T-helper 1 cell treated with Interleukin-12 subunit alpha and Interleukin-12 subunit beta and Interleukin-4 antibody, amounts not matched to agents 30 ng/mL and 1 ng/mL, for 36 hours (primary cell): ENCODE results near the gene MICAL2. TPM values are rescaled to one million over a fixed set of nuclear protein-coding genes. Genes with fewer than 3 reads are reported as not detected.

Experiments
- intact Hi-C: fragments of 100-400 bp; cut with micrococcal nuclease; formaldehyde crosslinking; loops from one replicate; pipeline ENCODE4 v1.15.1; 2024
- total RNA-seq: library from RNA; stranded (reverse); gene quantifications from 2 replicates; pipeline ENCODE4 v1.2.3, GENCODE V29; 2022

The MICAL2 gene
- total RNA-seq, 1 donor from 2014 or later = 149 TPM

- intact Hi-C loops = loop anchor here (5.0 kb wide), 1 partner anchor 378 kb away; the partner anchor contains the start of gene USP47
Measured at GRCh38 chr11:12220305-12220704, 109.9 kb downstream of the MICAL2 start.

- intact Hi-C loops = loop anchor here (5.0 kb wide), 1 partner anchor 379 kb away; the partner anchor contains the start of gene USP47
Measured at GRCh38 chr11:12221051-12221535, 110.7 kb downstream of the MICAL2 start.

DNA sequence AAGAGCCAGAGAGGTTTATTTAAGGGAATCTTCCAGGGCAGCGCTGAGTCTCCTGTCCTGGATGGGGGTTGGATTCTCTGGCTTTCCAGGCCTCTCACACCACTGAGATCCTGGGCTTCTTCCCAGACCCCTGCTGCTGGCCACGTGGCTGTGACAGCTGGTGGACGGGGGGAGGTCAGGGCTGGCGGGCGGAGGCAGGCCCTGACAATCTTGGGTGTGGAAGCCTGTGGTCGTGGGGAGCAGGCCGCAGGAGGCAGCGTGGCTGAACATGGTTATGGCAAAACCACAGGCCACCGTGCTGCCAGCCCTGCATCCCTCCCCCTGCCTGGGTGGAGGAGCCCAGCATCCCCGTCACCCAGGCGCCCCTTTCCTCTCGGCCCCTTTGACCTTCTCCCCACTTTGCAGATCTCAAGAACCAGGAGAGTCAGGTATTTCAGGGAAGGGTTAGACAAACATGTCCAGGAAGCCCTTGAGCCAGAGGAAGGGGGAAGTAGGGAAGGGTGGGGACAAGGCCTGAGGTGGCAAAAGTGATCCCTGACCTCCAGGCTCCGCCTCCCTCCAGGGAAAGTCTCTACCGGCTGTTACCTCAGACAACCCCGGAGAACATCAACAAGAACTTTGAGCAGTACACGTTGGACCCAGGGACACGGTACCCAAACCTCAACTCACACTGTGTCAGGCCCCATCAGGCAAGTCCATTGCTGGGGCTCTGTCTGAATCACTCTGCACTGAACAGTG is 111.8 kb downstream of the MICAL2 start:
- intact Hi-C loops = loop anchor here (5.0 kb wide), 1 partner anchor 380 kb away; the partner anchor contains the start of gene USP47

GRCh38 chr11:12223771-12224536 is 113.6 kb downstream of the MICAL2 start:
- intact Hi-C loops = loop anchor here (1.0 to 5.0 kb wide), 6 partner anchors 12 to 382 kb away; partner anchors contain the start of genes MICAL2 and USP47

DNA sequence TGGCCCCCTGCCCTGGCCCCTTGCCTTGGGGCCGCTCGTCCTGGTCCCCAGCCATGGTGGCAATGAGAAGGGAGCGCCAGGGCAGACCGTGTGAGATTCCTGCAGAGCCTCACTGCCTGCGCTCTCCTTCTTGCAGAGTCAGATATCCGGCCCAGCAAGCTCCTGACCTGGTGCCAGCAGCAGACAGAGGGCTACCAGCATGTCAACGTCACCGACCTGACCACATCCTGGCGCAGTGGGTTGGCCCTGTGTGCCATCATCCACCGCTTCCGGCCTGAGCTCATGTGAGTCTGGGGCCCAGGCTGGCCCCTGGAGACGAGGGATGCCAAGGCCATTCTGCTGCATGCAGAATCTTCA is 114.1 kb downstream of the MICAL2 start:
- intact Hi-C loops = loop anchor here (1.0 to 5.0 kb wide), 6 partner anchors 12 to 382 kb away; partner anchors contain the start of genes MICAL2 and USP47

DNA sequence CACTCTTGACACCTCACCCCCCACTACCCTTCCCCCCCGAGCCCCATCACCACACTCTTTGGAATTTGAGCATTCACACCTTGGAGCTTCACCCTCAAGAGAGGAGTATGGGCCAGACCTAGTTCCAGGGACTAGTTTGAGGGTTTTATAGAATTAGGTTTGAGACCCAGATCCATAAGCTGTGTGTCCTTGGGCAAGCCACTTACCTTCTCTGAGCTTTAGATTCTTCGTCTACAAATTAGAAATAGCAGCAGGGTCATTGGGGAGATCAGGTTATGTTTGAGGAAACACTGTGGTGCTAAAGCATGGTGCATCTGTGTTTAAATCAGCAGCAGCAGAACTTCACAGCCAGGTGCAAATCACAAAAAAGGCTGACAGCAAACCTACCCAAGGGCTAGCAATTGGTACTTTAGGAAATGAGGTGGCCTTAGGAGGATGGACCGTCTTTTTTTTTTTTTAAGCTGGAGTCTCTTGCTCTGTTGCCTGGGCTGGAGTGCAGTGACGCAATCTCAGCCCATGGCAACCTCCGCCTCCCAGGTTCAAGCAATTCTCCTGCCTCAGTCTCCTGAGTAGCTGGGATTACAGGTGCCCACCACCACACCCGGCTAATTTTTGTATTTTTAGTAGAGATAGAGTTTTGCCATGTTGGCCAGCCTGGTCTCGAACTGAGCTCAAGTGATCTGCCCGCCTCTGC is 114.8 kb downstream of the MICAL2 start:
- intact Hi-C loops = no loop called here

DNA sequence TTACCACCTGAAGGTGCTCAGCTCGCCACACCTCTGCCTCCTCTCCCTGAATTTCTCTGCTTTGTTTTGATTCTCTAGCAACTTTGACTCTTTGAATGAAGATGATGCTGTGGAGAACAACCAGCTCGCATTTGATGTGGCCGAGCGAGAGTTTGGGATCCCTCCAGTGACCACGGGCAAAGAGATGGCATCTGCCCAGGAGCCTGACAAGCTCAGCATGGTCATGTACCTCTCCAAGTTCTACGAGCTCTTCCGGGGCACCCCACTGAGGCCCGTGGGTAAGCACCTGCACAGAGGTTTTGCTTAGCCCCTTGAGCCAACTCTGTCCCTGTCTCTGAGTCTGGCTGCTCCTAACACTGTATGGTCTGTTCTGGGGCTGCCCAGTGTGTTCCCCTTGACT is 115.7 kb downstream of the MICAL2 start:
- intact Hi-C loops = no loop called here

- intact Hi-C loops = no loop called here
Measured at GRCh38 chr11:12229450-12230229, 119.2 kb downstream of the MICAL2 start.

DNA sequence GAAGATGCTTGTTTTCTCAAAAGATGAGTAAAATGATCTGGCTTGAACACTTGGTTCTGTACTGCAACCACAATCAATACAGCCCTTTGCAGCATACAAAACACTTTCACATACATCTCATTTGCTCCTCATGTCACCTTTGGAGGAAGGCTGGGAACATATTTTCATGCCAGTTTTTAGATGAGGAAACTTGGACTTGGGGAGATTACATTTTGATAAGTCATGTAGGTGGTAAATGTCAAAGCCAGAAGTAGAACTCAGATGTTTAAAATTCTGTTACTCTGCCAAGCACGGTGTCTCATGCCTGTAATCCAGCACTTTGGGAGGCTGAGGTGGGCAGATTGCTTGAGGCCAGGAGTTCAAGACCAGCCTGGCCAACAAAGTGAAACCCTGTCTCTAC is 121.8 kb downstream of the MICAL2 start:
- intact Hi-C loops = no loop called here

DNA sequence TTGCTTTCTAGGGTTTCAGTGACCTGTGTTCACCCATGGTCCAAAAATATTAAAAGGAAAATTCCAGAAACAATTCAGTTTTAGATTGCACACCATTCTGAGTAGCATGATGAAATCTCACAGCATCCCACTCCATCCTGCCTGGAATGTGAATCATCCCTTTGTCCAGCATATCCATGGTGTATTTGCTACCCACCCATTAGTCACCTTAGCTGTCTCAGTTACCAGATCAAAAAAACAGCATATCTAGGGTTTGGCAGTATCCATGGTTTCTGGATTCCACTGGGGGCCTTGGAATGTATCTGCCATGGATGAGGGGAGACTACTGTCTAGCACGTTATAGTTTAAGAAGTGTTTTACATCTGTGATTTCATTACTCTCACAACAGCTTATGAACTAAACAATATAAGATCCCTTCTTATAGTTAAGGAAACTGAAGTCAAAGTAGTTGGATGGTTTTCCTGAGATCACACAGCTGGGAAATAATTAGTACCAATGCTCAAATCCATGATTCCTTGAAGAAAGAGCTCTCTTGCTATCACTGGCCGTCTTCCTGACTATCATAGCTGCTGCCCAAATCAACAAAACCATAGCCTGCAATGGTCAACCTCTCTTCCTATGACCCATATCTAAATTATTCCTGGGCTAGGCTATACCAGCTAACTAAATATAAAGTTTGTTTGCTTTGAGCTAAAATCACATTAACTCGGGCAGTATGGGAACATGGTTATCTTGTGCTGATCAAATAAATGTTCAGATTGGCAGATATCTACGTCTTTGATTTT is 122.6 kb downstream of the MICAL2 start:
- intact Hi-C loops = no loop called here

DNA sequence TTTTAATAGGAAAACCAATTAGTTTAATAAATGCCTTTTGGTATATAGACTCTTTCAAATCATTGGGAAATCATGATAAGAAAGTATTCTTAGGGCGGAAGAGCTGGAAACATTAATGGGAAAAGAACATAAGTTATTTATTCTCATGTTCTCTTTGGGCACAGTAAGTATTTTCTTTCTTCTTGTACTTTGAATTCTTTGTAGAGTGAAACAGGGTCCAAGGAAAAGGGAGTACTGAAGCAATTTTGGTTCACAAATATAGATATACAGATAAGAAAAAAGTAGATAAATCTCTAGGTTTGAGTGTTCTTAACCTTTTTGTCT is 123.2 kb downstream of the MICAL2 start:
- intact Hi-C loops = no loop called here

DNA sequence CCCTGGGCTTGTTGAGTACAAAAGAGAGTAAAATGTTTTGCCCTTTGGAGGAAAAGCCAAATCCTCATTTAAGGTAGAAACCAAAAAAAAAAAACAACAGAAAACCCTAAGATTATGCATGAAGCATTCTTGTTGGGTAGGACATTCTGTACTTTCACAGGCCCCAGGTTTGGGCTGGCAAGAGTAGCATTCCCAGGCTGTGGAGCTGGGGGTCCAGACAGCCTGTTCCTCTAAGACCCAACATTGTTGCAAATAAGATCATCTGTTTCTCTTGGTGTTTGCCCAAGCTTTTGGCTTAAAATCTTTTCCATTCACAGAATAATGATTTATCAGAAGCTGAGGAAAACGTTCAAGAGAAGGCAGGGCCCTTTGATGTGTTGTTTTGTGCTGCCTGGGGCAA is 123.8 kb downstream of the MICAL2 start:
- intact Hi-C loops = no loop called here

DNA sequence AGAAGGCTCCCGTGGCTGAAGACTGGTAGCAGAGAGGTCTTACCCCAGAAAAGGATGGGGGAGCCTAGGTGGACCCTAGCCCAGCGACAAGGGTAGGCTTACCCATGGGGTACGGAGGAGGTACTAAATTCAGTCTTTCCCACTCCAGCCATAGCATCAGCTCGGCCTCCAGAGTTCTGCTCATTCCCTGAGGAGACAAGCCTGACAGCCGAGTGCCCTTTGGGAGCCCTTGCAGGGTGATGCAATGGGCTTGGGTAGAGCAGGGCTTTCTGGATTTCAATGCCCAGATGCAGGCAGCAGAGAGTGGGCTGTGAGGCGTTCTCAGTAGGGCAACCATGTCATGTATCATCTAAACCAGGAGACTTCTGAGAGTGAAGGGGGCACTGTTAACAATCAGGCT is 124.7 kb downstream of the MICAL2 start:
- intact Hi-C loops = no loop called here

DNA sequence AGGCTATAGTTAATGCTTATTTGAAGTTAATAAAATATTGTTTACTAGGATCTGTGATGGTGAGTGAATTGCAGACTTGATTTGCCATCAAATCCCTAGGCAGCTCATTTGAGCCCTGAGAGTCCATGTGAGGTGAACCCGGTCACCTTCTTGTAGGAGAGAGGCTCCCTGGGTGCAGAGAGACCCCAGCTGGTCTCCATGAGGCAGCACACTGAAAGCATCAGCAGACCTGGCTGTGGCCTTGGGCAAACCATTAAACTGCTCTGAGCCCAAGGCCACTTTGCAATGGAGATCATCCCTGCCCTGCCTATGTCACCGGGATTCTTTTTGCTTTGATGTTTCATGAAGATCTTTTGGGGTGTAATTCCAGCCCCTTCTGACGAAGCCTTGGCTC is 125.2 kb downstream of the MICAL2 start:
- intact Hi-C loops = no loop called here

- intact Hi-C loops = loop anchor here (1.0 to 2.0 kb wide), 11 partner anchors 12 to 393 kb away; partner anchors contain the start of gene MICAL2
Measured at GRCh38 chr11:12235947-12236743, 125.8 kb downstream of the MICAL2 start.

- intact Hi-C loops = loop anchor here (1.0 to 2.0 kb wide), 11 partner anchors 12 to 394 kb away; partner anchors contain the start of gene MICAL2
Measured at GRCh38 chr11:12236744-12237101, 126.3 kb downstream of the MICAL2 start.

GRCh38 chr11:12237381-12237784 is 127.0 kb downstream of the MICAL2 start:
- intact Hi-C loops = loop anchor here (2.0 kb wide), 1 partner anchor 395 kb away; no protein-coding TSS in a partner anchor

DNA sequence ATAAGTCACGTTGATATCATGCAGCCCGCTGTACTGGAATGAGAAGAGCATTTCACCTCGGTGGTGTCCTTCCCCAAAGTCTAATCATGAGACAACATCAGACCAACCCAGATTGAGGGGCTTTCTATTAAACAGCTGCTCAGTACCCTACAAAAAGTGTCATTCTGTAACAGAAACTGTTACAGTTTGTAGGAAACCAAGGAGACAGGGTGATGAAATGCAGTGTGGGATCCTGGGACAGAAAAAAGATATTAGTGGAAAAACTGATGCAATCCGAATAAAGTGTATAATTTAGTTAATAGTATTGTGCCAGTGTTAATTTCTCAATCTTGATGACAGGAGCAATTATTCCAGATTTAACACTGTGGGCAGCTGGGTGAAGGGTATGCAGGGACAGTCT is 128.0 kb downstream of the MICAL2 start:
- intact Hi-C loops = no loop called here

GRCh38 chr11:12239396-12239795 is 129.0 kb downstream of the MICAL2 start:
- intact Hi-C loops = no loop called here
